ENCODE measurements around the gene ANXA6.

GRCh38 chr5:151064916-151065499, 92.6 kb downstream of the ANXA6 start:
- no peak for TF ChIP-seq POLR2AphosphoS5 (IDR thresholded peaks at IDR 0.05)
- no peak for TF ChIP-seq CTCF (IDR thresholded peaks at IDR 0.05)
- TF ChIP-seq POLR2A (IDR thresholded peaks at IDR 0.05), result no peak
- no peak for TF ChIP-seq EP300 (IDR thresholded peaks at IDR 0.05)

Data from gastroesophageal sphincter (tissue), 3 donors.